Measurements from ENCODE around the gene SLC25A13. TPM values are rescaled to one million over a fixed set of nuclear protein-coding genes. Genes with fewer than 3 reads are reported as not detected.

The SLC25A13 gene
- total RNA-seq, 1 experiment from 2014 or later: 71.7 TPM

GRCh38 chr7:96330193-96330592 is 8.3 kb upstream of the SLC25A13 start:
- Histone ChIP-seq H4K5ac (ENCODE audit: insufficient read length, low read depth, low read length) (no peak overlapping the region), H2AK5ac (ENCODE audit: insufficient read length, low read length) (no peak overlapping the region), H2BK12ac (ENCODE audit: insufficient read length, low read depth, low read length) (no peak overlapping the region), H3K27me3 (ENCODE audit: insufficient read depth, low read length) (no peaks in the 10 kb centered on the region), H3K56ac (ENCODE audit: insufficient read length, low read depth, low read length) (no peak overlapping the region), H3K4me1 (ENCODE audit: insufficient read depth, low read length) (no peaks in the 10 kb centered on the region), H4K8ac (replicated peaks; ENCODE audit: insufficient read length, low read depth, low read length) (no peak overlapping the region), H2BK5ac (ENCODE audit: insufficient read length, low read length) (no peak overlapping the region), H3K4ac (ENCODE audit: low read depth, low read length) (no peak overlapping the region), H4K91ac (ENCODE audit: insufficient read length, low read depth, low read length) (no peak overlapping the region), H2BK120ac (ENCODE audit: low read depth, low read length, poor library complexity, severe bottlenecking) (no peak overlapping the region), H3K23me2 (ENCODE audit: insufficient read length, low read depth, low read length, poor library complexity, severe bottlenecking) (no peaks in the 10 kb centered on the region), H3K14ac (ENCODE audit: insufficient read depth, low read length) (no peak overlapping the region), H3K18ac (ENCODE audit: insufficient read length, low read depth, low read length) (no peak overlapping the region), H3K79me2 (ENCODE audit: insufficient read depth, low read length) (no peaks in the 10 kb centered on the region), H2BK20ac (ENCODE audit: low read depth, low read length, poor library complexity, severe bottlenecking) (no peak overlapping the region), H3K23ac (ENCODE audit: insufficient read length, low read depth, low read length) (no peak overlapping the region), H2AFZ (ENCODE audit: low read length) (no peak overlapping the region), H3K27ac (ENCODE audit: insufficient read length, low read depth, low read length) (no peak overlapping the region), H2BK15ac (ENCODE audit: low read depth, low read length) (no peak overlapping the region), H3K9ac (ENCODE audit: extremely low read depth, insufficient read length, low read length) (no peak overlapping the region), H3T11ph (ENCODE audit: low read length) (no peak overlapping the region), H3K4me2 (ENCODE audit: insufficient read depth, insufficient read length, low read length) (no peak overlapping the region), H4K20me1 (ENCODE audit: control insufficient read depth, insufficient read depth, insufficient read length) (no peaks in the 10 kb centered on the region), H3K79me1 (ENCODE audit: insufficient read depth, low read depth, low read length, poor library complexity, severe bottlenecking) (no peaks in the 10 kb centered on the region), H3K9me3 (ENCODE audit: control insufficient read depth, low read depth, low read length) (no peaks in the 10 kb centered on the region)
- H3K27ac Mint-ChIP-seq: no peak overlapping the region
- no CpG with 5 or more reads among the region's 2 CpGs for WGBS (ENCODE audit: extremely low coverage, insufficient read length, low lambda C conversion rate)
- H3K27me3 Mint-ChIP-seq (ENCODE audit: low read depth): peaks cover 10% of the 10 kb centered on the region
- peaks cover 0 to 6% of the 10 kb centered on the region in 2 experiments; a peak in 2 of 4 replicates for H3K4me1 Mint-ChIP-seq
- peaks cover 0 to 3% of the 10 kb centered on the region in 2 experiments; a peak in 1 of 5 replicates for H3K9me3 Mint-ChIP-seq
- DNase-seq: no peak
- H3K36me3 Mint-ChIP-seq (ENCODE audit: insufficient read depth in 1 of 3, low read depth in 3 of 3): peaks cover 0 to 6% (median 0%) of the 10 kb centered on the region in 3 experiments; a peak in 1 of 7 replicates
- no peak overlapping the region for H3K4me3 Mint-ChIP-seq
- TF ChIP-seq, protein P1, sequence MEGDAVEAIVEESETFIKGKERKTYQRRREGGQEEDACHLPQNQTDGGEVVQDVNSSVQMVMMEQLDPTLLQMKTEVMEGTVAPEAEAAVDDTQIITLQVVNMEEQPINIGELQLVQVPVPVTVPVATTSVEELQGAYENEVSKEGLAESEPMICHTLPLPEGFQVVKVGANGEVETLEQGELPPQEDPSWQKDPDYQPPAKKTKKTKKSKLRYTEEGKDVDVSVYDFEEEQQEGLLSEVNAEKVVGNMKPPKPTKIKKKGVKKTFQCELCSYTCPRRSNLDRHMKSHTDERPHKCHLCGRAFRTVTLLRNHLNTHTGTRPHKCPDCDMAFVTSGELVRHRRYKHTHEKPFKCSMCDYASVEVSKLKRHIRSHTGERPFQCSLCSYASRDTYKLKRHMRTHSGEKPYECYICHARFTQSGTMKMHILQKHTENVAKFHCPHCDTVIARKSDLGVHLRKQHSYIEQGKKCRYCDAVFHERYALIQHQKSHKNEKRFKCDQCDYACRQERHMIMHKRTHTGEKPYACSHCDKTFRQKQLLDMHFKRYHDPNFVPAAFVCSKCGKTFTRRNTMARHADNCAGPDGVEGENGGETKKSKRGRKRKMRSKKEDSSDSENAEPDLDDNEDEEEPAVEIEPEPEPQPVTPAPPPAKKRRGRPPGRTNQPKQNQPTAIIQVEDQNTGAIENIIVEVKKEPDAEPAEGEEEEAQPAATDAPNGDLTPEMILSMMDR (conservative IDR thresholded peaks at IDR 0.05): no peak

Data from H9 (cell line).